ENCODE measurements around the gene PSRC1.

GRCh38 chr1:109319114-109319513, 36.2 kb upstream of the PSRC1 start:
- TF ChIP-seq CTCF (IDR thresholded peaks at IDR 0.05) (no peak), TCF12 (IDR thresholded peaks at IDR 0.05) (no peak), JUND (IDR thresholded peaks at IDR 0.05) (no peak), REST (IDR thresholded peaks at IDR 0.05; ENCODE audit: low read depth, low read length) (no peak), FOSL2 (IDR thresholded peaks at IDR 0.05; ENCODE audit: borderline replicate concordance, low read depth) (no peak), RAD21 (IDR thresholded peaks at IDR 0.05; ENCODE audit: low read length) (no peak), EZH2phosphoT487 (IDR thresholded peaks at IDR 0.05; ENCODE audit: borderline replicate concordance, low read depth) (no peak), EP300 (IDR thresholded peaks at IDR 0.05; ENCODE audit: borderline replicate concordance in 1 of 2, low read depth in 1 of 2, low read length in 1 of 2) (no peak), POLR2AphosphoS5 (IDR thresholded peaks at IDR 0.05; ENCODE audit: low read depth, low read length) (no peak)
- TF ChIP-seq, protein P1, sequence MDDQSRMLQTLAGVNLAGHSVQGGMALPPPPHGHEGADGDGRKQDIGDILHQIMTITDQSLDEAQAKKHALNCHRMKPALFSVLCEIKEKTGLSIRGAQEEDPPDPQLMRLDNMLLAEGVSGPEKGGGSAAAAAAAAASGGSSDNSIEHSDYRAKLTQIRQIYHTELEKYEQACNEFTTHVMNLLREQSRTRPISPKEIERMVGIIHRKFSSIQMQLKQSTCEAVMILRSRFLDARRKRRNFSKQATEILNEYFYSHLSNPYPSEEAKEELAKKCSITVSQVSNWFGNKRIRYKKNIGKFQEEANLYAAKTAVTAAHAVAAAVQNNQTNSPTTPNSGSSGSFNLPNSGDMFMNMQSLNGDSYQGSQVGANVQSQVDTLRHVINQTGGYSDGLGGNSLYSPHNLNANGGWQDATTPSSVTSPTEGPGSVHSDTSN (IDR thresholded peaks at IDR 0.05): no peak

Measured in SK-N-SH (cell line).